K562 (cell line): ENCODE results near the gene CCNL1. TPM values are rescaled to one million over a fixed set of nuclear protein-coding genes. Genes with fewer than 3 reads are reported as not detected.

Experiments used
- DIDO1 ChIP-seq: fragments of 450-650 bp; IDR thresholded peaks from 2 replicates; pipeline ENCODE4 v1.6.1; 2016; ENCODE audit warnings: low read depth, missing biosample characterization, missing genetic modification characterization
- EP300 ChIP-seq: IDR thresholded peaks from 2 replicates; pipeline ENCODE4 v1.6.1; 2012; ENCODE audit warnings: low read length, improper control_type of control experiment
- FOS ChIP-seq: IDR thresholded peaks from 3 replicates; pipeline ENCODE4 v1.6.1; 2011; ENCODE audit not compliant: insufficient read length; ENCODE audit errors: extremely low read depth
- GATAD2B ChIP-seq: fragments of 450-650 bp; IDR thresholded peaks from 2 replicates; pipeline ENCODE4 v1.6.1; 2017; ENCODE audit warnings: mild to moderate bottlenecking, borderline replicate concordance
- NFRKB ChIP-seq: fragments of 450-650 bp; IDR thresholded peaks from 2 replicates; pipeline ENCODE4 v1.6.1; 2016; ENCODE audit warnings: low read depth
- NRF1 ChIP-seq, 2 experiments: fragments of 450-650 bp; IDR thresholded peaks in 1 of 2; conservative IDR thresholded peaks in 1 of 2; 2 replicates each; pipeline ENCODE4 v1.6.1; 2014; ENCODE audit warnings: mild to moderate bottlenecking in 2 of 2
- polyA plus RNA-seq, 8 experiments: library from polyadenylated mRNA; depleted of rRNA in 4 of 8; stranded (reverse) in 5 of 8; unstranded in 3 of 8; fragments of >200 nt; fragmentation: Nextera tagmentation in 2 of 8; fragmentation: Illumina TruSeq in 1 of 8; extraction: Ambion mirVana in 2 of 8; extraction: Trizol in 1 of 8; gene quantifications; 2 replicates each; pipeline versions ENCODE4 v1.2.1 to v1.2.3, GENCODE V29; 2011 to 2014; ENCODE audit warnings: inconsistent platforms in 1 of 8, missing spikeins in 1 of 8
- total RNA-seq, 7 experiments: library from RNA; depleted of rRNA in 6 of 7; stranded (reverse); fragments of >200 nt in 6 of 7; fragmentation: Illumina TruSeq in 2 of 7; extraction: Trizol in 2 of 7; gene quantifications; 2 replicates each; pipeline versions ENCODE4 v1.2.1 to v1.2.3, GENCODE V29; 2011 to 2021; ENCODE audit warnings: low replicate concordance in 1 of 7
- TF ChIP-seq, protein P1 (sequence below): fragments of 250-450 bp; sonication (Bioruptor Pico); IDR thresholded peaks from 2 replicates; pipeline ENCODE4 v1.5.0; 2022; ENCODE audit warnings: mild to moderate bottlenecking
- TF ChIP-seq, protein P2 (sequence below), 2 experiments: fragments of 450-650 bp in 1 of 2; IDR thresholded peaks; 2 replicates each; pipeline ENCODE4 v1.6.1; 2011 to 2017; ENCODE audit warnings: low read depth in 2 of 2, antibody characterized with exemption in 1 of 2, borderline replicate concordance in 1 of 2, low read length in 1 of 2, mild to moderate bottlenecking in 1 of 2, mixed read lengths in 1 of 2; ENCODE audit not compliant: control insufficient read depth in 1 of 2
- TF ChIP-seq, protein P3 (sequence below): fragments of 450-650 bp; IDR thresholded peaks from 2 replicates; pipeline ENCODE4 v1.6.1; 2017; ENCODE audit warnings: antibody characterized with exemption, mild to moderate bottlenecking
- TF ChIP-seq, protein P4 (sequence below): sonication (generic); formaldehyde crosslinking; IDR thresholded peaks from 2 replicates; pipeline ENCODE4 v1.8.0; 2022; ENCODE audit warnings: missing genetic modification reagents, mild to moderate bottlenecking, moderate library complexity, borderline replicate concordance
- TF ChIP-seq, protein P5 (sequence below): fragments of 450-650 bp; formaldehyde crosslinking; conservative IDR thresholded peaks from 2 replicates; pipeline ENCODE4 v1.4.0; 2022; ENCODE audit warnings: mild to moderate bottlenecking, missing genetic modification characterization

CCNL1 gene
- total and polyA plus RNA-seq, 9 of the 15 experiments (the other 6 are each of a cell fraction or from before 2014, with no cell fraction given) = 16.1 to 186 (median 132) TPM

DNA sequence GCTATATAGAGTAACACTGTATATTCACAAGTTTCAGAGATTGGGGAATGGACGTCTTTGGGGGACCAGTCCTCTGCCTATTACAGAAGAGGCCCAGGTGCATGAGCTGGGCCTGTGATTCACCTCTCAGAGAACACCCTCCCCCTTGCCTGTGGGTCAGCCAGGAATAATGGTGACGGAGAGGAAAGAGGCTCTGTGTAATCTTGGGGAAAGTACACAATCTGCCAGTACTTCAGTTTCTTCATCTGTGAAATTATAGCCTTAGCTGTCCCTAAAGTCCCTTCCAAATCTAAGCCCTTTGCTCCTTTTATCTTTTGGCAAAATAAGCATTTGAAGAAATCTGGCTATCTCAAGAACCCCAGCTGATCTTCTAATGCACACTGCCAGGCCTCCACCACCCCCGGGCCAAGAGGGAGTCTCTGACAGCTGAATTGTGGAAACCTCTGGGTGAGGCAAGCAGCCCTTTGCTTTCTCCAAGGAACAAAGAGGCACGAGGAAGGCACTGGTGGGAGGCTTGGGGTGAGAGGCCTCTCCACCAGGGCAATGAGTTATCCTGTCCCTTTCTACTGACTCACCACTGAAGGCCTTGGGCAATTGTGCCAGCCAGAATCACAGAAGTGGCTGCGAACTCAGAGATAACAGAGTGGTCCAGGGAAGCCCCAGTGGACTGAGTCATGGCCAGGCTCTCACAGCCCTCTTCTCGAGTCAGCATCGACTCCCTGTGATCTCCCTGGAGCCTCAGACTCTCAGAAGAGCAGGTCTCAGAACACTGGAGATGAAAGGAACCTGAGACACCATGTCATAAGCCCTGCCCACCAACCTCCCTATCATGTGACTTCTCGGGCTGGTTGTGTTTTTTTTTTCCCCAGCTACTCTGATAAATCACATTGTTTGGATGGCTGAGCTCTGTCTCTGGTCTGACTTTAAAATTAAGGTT is 31.8 kb downstream of the CCNL1 start (continued):
- TF ChIP-seq GATAD2B (0 out of 2 replicates have a peak, but pooled peaks have one; percentile 1), EP300 (peak; percentile 24; the same call in 1 of the 2 replicates), NRF1 (conservative IDR thresholded peaks at IDR 0.05 in 1 of 2, IDR thresholded peaks at IDR 0.05 in 1 of 2) (peak in 1 of 2 experiments; percentile 28; a peak in 2 of 4 replicates), DIDO1 (tag) (no peak; the same call in 1 of the 2 replicates), FOS (peak; percentile 14), NFRKB (no peak)
- TF ChIP-seq, protein P1, sequence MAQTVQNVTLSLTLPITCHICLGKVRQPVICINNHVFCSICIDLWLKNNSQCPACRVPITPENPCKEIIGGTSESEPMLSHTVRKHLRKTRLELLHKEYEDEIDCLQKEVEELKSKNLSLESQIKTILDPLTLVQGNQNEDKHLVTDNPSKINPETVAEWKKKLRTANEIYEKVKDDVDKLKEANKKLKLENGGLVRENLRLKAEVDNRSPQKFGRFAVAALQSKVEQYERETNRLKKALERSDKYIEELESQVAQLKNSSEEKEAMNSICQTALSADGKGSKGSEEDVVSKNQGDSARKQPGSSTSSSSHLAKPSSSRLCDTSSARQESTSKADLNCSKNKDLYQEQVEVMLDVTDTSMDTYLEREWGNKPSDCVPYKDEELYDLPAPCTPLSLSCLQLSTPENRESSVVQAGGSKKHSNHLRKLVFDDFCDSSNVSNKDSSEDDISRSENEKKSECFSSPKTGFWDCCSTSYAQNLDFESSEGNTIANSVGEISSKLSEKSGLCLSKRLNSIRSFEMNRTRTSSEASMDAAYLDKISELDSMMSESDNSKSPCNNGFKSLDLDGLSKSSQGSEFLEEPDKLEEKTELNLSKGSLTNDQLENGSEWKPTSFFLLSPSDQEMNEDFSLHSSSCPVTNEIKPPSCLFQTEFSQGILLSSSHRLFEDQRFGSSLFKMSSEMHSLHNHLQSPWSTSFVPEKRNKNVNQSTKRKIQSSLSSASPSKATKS (CRISPR knock-in tag) = 0 out of 2 replicates have a peak, but pooled peaks have one; percentile 20
- TF ChIP-seq, protein P2, sequence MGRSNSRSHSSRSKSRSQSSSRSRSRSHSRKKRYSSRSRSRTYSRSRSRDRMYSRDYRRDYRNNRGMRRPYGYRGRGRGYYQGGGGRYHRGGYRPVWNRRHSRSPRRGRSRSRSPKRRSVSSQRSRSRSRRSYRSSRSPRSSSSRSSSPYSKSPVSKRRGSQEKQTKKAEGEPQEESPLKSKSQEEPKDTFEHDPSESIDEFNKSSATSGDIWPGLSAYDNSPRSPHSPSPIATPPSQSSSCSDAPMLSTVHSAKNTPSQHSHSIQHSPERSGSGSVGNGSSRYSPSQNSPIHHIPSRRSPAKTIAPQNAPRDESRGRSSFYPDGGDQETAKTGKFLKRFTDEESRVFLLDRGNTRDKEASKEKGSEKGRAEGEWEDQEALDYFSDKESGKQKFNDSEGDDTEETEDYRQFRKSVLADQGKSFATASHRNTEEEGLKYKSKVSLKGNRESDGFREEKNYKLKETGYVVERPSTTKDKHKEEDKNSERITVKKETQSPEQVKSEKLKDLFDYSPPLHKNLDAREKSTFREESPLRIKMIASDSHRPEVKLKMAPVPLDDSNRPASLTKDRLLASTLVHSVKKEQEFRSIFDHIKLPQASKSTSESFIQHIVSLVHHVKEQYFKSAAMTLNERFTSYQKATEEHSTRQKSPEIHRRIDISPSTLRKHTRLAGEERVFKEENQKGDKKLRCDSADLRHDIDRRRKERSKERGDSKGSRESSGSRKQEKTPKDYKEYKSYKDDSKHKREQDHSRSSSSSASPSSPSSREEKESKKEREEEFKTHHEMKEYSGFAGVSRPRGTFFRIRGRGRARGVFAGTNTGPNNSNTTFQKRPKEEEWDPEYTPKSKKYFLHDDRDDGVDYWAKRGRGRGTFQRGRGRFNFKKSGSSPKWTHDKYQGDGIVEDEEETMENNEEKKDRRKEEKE (IDR thresholded peaks at IDR 0.05; ENCODE audit: borderline replicate concordance in 1 of 2, control insufficient read depth in 1 of 2, low read depth in 2 of 2, low read length in 1 of 2) = no peak
- TF ChIP-seq, protein P3, sequence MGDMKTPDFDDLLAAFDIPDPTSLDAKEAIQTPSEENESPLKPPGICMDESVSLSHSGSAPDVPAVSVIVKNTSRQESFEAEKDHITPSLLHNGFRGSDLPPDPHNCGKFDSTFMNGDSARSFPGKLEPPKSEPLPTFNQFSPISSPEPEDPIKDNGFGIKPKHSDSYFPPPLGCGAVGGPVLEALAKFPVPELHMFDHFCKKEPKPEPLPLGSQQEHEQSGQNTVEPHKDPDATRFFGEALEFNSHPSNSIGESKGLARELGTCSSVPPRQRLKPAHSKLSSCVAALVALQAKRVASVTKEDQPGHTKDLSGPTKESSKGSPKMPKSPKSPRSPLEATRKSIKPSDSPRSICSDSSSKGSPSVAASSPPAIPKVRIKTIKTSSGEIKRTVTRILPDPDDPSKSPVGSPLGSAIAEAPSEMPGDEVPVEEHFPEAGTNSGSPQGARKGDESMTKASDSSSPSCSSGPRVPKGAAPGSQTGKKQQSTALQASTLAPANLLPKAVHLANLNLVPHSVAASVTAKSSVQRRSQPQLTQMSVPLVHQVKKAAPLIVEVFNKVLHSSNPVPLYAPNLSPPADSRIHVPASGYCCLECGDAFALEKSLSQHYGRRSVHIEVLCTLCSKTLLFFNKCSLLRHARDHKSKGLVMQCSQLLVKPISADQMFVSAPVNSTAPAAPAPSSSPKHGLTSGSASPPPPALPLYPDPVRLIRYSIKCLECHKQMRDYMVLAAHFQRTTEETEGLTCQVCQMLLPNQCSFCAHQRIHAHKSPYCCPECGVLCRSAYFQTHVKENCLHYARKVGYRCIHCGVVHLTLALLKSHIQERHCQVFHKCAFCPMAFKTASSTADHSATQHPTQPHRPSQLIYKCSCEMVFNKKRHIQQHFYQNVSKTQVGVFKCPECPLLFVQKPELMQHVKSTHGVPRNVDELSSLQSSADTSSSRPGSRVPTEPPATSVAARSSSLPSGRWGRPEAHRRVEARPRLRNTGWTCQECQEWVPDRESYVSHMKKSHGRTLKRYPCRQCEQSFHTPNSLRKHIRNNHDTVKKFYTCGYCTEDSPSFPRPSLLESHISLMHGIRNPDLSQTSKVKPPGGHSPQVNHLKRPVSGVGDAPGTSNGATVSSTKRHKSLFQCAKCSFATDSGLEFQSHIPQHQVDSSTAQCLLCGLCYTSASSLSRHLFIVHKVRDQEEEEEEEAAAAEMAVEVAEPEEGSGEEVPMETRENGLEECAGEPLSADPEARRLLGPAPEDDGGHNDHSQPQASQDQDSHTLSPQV = peak; percentile 69; the same call in 1 of the 2 replicates
- TF ChIP-seq, protein P4, sequence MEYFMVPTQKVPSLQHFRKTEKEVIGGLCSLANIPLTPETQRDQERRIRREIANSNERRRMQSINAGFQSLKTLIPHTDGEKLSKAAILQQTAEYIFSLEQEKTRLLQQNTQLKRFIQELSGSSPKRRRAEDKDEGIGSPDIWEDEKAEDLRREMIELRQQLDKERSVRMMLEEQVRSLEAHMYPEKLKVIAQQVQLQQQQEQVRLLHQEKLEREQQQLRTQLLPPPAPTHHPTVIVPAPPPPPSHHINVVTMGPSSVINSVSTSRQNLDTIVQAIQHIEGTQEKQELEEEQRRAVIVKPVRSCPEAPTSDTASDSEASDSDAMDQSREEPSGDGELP (CRISPR knock-in tag) = peak; percentile 71
- TF ChIP-seq, protein P5, sequence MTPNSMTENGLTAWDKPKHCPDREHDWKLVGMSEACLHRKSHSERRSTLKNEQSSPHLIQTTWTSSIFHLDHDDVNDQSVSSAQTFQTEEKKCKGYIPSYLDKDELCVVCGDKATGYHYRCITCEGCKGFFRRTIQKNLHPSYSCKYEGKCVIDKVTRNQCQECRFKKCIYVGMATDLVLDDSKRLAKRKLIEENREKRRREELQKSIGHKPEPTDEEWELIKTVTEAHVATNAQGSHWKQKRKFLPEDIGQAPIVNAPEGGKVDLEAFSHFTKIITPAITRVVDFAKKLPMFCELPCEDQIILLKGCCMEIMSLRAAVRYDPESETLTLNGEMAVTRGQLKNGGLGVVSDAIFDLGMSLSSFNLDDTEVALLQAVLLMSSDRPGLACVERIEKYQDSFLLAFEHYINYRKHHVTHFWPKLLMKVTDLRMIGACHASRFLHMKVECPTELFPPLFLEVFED (CRISPR knock-in tag) = no peak
